Rectal smooth muscle tissue (tissue), 1 donor: ENCODE data around the gene PCGF2.
A peak's percentile ranks its signal among the peaks of the same experiment; 100 is the strongest.
"Not testable (repeated sequence)": the region's sequence is repeated elsewhere in the genome, so short reads cannot be mapped to it uniquely, and the experiment has no call there.

Experiments used
- H3K27ac ChIP-seq: one replicate; pipeline ENCODE4 v1.7.0; 2013; ENCODE audit warnings: low read depth, low read length, inconsistent platforms
- H3K27me3 ChIP-seq: one replicate; pipeline ENCODE4 v1.7.0; 2013; ENCODE audit warnings: low read length; ENCODE audit not compliant: control insufficient read depth, insufficient read depth
- H3K36me3 ChIP-seq: one replicate; pipeline ENCODE4 v1.7.0; 2013; ENCODE audit warnings: low read length; ENCODE audit not compliant: control insufficient read depth, insufficient read depth
- H3K4me1 ChIP-seq: one replicate; pipeline ENCODE4 v1.7.0; 2013; ENCODE audit warnings: low read length; ENCODE audit not compliant: control insufficient read depth, insufficient read depth
- H3K4me3 ChIP-seq: one replicate; pipeline ENCODE4 v1.7.0; 2013; ENCODE audit warnings: low read length
- H3K9ac ChIP-seq: one replicate; pipeline ENCODE4 v1.7.0; 2013; ENCODE audit warnings: low read length

The PCGF2 gene

DNA sequence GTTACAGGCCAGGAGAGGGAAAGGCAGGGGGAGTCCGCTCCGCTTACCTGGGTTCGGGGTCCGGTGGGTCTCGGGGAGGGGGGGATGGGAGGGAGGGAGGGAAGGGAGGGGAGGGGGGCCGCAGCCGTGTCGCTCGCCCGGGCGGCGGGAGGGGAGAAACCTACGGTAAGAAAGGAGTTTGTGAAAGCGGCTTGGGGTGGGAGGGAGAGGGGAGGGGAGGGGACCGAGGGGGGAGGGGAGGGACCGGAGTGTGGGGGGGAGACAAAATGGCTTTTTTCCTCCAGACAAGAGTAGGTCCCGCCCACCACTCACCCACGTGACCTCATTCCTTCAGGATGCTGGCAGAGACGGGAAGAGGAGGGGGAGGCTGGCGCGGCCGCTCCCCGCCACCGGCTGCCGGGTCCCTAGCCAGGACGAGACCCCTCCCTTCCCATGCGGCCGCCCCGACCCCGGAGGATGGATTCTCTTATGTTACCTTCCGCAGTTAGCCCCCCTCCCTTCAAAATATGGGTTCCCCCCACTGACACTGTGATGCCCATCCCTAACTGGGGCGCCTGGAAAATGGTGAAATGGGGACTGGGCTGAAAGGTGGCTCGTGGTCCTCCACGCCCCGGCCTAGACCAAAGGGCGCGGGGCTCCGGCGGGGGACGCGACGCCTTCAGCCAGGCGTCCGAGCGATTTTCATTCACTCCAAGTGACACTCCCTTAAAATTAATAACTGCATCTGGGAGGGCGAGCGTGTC lies at the start of gene PCGF2:
Gene PCGF2 (minus strand): TSS at position 188 of the 743 bp plus-strand sequence. CDS start 7,934 bp downstream, outside the sequence.
- no peaks in the 10 kb centered on the region for H3K4me1 ChIP-seq
- peak within 1 kb of the TSS; percentile 75 for H3K27ac ChIP-seq
- H3K27me3 ChIP-seq = peaks cover 2% of the 10 kb centered on the region
- peak within 1 kb of the TSS; percentile 63 for H3K9ac ChIP-seq
- H3K4me3 ChIP-seq = peak within 1 kb of the TSS; percentile 81
- no peaks in the 10 kb centered on the region for H3K36me3 ChIP-seq

DNA sequence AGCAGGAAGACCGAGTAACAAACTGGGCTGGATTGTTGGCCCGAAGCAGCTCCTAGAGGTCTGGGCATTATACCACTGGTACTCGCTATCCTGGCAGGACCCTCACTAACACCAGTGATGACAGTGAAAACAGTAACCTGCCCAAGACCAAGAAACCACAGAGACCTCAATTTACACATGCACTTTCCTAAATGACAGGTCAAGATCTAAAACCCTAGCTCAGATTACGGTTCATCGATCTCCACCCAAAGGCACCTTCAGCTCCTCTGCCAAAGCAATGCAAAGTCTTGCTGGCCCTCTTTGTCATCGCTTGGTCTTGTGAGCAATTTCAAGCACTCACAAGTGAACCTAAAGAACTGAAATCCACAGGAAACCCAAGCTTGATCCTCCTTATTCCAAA lies 49.7 kb upstream of the PCGF2 start:
- Histone ChIP-seq H3K36me3 (peaks cover 12% of the 10 kb centered on the region), H3K27ac (no peak overlapping the region), H3K4me3 (peak overlapping the region; percentile 25)

DNA sequence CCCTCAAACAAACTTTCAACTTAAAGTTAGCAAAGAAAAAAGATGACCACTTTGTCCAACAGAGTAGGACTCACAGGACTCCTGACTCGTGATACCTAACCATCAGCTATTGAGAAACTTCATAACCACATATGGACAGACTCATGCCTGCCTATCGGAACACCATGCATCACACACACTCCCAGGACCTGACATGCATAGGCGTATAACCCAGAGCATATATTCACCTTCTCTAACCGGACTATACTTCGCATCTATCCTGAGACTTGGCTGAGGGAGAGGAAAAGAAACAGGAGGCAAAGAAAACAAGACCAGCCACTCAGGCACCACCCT lies 49.0 kb upstream of the PCGF2 start:
- H3K9ac ChIP-seq = no peak overlapping the region
- no peak overlapping the region for H3K27ac ChIP-seq
- H3K4me1 ChIP-seq = peaks cover 16% of the 10 kb centered on the region
- peak overlapping the region; percentile 25 for H3K4me3 ChIP-seq
- no peaks in the 10 kb centered on the region for H3K27me3 ChIP-seq
- H3K36me3 ChIP-seq = peaks cover 10% of the 10 kb centered on the region

More for the DNA sequence above, 49.7 kb upstream of the PCGF2 start:
- no peak overlapping the region for H3K9ac ChIP-seq
- H3K4me1 ChIP-seq = peaks cover 16% of the 10 kb centered on the region
- no peaks in the 10 kb centered on the region for H3K27me3 ChIP-seq

- Histone ChIP-seq H3K4me1 (peaks cover 16% of the 10 kb centered on the region), H3K9ac (no peak overlapping the region), H3K36me3 (peaks cover 5% of the 10 kb centered on the region), H3K27me3 (no peaks in the 10 kb centered on the region), H3K27ac (no peak overlapping the region), H3K4me3 (no peak overlapping the region)
These were observed 48.5 kb upstream of the PCGF2 start for GRCh38 chr17:38796451-38797157.

- no peak overlapping the region for H3K4me3 ChIP-seq
- peaks cover 16% of the 10 kb centered on the region for H3K4me1 ChIP-seq
- no peak overlapping the region for H3K9ac ChIP-seq
- no peak overlapping the region for H3K27ac ChIP-seq
- H3K27me3 ChIP-seq = no peaks in the 10 kb centered on the region
- peaks cover 4% of the 10 kb centered on the region for H3K36me3 ChIP-seq
These were observed 46.1 kb upstream of the PCGF2 start for GRCh38 chr17:38794221-38794620.

DNA sequence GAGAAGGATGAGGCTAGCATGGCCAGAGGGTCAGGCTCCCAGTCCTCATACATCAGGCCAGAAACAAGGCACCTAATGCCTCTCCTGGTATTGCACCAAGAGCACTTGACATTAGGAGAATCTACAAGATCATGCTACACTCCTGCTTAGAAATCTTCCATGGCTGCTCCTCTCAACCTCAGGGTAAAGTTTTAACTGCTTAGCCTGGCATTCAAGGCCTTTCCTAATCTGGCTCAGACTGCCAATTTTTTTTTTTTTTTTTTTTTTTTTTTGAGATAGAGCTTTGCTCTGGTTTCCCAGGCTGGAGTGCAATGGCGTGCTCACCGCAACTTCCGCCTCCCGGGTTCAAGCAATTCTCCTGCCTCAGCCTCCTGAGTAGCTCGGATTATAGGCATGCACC lies 43.0 kb upstream of the PCGF2 start:
- H3K4me1 ChIP-seq = no peaks in the 10 kb centered on the region
- no peaks in the 10 kb centered on the region for H3K27me3 ChIP-seq
- H3K36me3 ChIP-seq = peaks cover 13% of the 10 kb centered on the region
- no peak overlapping the region for H3K4me3 ChIP-seq
- H3K27ac ChIP-seq = no peak overlapping the region
- H3K9ac ChIP-seq = no peak overlapping the region

- H3K36me3 ChIP-seq = peaks cover 21% of the 10 kb centered on the region
- H3K27me3 ChIP-seq, H3K9ac ChIP-seq, H3K4me1 ChIP-seq, H3K4me3 ChIP-seq, H3K27ac ChIP-seq: not testable (repeated sequence)
These were observed 42.1 kb upstream of the PCGF2 start for GRCh38 chr17:38790148-38790707.

GRCh38 chr17:38789185-38789584 lies 41.0 kb upstream of the PCGF2 start:
- Histone ChIP-seq H3K4me3 (no peak overlapping the region), H3K4me1 (no peaks in the 10 kb centered on the region), H3K9ac (no peak overlapping the region)

GRCh38 chr17:38787999-38788398 lies 39.9 kb upstream of the PCGF2 start:
- H3K4me3 ChIP-seq, H3K9ac ChIP-seq, H3K27me3 ChIP-seq, H3K4me1 ChIP-seq, H3K27ac ChIP-seq: not testable (repeated sequence)
- H3K36me3 ChIP-seq = peaks cover 34% of the 10 kb centered on the region

More at GRCh38 chr17:38789185-38789584, 41.0 kb upstream of the PCGF2 start:
- Histone ChIP-seq H3K27ac (no peak overlapping the region), H3K36me3 (peaks cover 25% of the 10 kb centered on the region), H3K27me3 (no peaks in the 10 kb centered on the region)

DNA sequence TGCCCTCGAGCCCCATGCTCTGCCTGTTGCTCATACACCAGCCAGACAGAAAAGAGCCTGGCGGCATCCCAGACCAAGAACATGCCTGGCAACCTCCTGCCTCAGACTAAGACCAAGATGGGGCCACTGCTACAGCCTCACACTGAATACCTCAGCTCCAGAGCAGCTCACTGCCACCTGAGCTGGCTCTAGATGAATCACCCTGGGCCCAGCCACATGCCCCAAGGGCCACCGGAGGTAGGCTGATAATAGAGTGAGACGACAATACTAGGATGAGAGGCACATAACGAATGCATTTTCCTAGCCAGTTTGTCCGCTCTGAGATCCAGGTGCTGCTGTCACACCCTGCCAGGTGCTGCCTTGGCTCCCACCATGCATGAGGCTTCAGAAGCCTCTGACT lies 38.2 kb upstream of the PCGF2 start:
- Histone ChIP-seq H3K27me3 (no peaks in the 10 kb centered on the region), H3K4me3 (no peak overlapping the region), H3K4me1 (no peaks in the 10 kb centered on the region), H3K9ac (no peak overlapping the region), H3K36me3 (peaks cover 38% of the 10 kb centered on the region), H3K27ac (no peak overlapping the region)

DNA sequence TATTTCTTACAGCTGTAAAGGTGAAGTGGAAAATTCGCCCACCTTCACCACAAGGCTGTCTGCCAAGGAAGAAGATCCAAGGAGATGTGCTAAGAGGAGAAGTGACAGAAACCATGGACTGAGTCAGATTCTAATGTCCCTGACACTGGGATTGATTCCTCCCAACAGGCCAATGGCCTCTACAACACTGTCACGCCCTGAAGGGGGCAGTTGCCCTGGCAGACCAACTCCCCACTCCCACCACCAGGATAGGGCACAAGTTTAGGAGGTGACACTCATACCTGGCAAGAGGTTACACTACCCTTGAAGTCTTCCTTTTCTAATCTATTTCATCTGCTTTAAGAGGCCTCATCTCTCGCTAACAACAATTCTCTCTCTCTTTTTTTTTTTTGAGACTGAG lies 35.1 kb upstream of the PCGF2 start:
- Histone ChIP-seq H3K4me3 (no peak overlapping the region), H3K27me3 (no peaks in the 10 kb centered on the region), H3K36me3 (peaks cover 69% of the 10 kb centered on the region), H3K9ac (no peak overlapping the region), H3K27ac (no peak overlapping the region), H3K4me1 (no peaks in the 10 kb centered on the region)

- no peak overlapping the region for H3K9ac ChIP-seq
- no peak overlapping the region for H3K27ac ChIP-seq
- H3K36me3 ChIP-seq = peaks cover 69% of the 10 kb centered on the region
- no peaks in the 10 kb centered on the region for H3K4me1 ChIP-seq
- no peaks in the 10 kb centered on the region for H3K27me3 ChIP-seq
- H3K4me3 ChIP-seq = no peak overlapping the region
These were observed 32.0 kb upstream of the PCGF2 start for GRCh38 chr17:38779965-38780752.
